ENCODE data around the gene EGLN1. TPM values are rescaled to one million over a fixed set of nuclear protein-coding genes. Genes with fewer than 3 reads are reported as not detected.

EGLN1 gene
- total and polyA plus RNA-seq, 2 of the 8 experiments (the other 6 are each of a cell fraction or from before 2014, with no cell fraction given), result 4.0 to 6.4 TPM

DNA sequence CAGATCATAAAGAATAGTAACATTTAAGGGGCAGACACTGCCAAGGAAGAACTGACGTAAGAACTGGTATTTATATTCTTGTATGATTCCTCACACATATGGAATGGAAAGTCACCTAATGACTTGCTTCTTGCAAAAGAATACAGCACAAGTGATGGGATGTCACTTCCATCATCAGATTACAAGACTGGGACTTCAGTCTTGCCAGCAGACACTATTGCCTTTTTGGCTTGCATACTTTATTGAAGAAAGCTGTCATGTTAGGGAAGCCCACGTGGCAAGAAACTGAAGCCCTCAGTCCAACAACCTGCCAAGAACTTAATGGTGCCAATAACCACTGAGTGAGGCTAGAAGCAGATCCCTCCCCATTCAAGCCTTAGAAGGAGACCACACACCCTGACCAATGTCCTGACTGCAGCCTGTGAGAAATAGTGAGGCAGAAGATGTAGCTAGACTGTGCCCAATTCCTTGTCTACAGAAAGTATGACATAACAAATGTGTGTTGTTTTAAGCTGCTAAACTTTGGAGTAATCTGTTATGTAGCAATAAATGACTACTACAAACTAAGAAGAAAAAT is 12.0 kb downstream of the EGLN1 start:
- ChIA-PET CTCF (ENCODE audit: partially characterized antibody) (no interaction called here), POLR2A (ENCODE audit: partially characterized antibody) (interaction anchor here (0.5 to 0.8 kb wide), 3 partner anchors 10 to 130 kb away, joined by 3 to 4 read pairs (median 3); no protein-coding TSS in a partner anchor)
- no peak overlapping the region for H3K27ac ChIP-seq (ENCODE audit: low read depth, low read length)
- H4K5ac ChIP-seq (ENCODE audit: insufficient read length, low read depth, low read length), result no peak overlapping the region
- H3K4ac ChIP-seq (replicated peaks; ENCODE audit: insufficient read length, low read depth, low read length), result no peak overlapping the region
- H4K91ac ChIP-seq (replicated peaks; ENCODE audit: insufficient read length, low read length), result no peak overlapping the region
- no peak for DNase-seq (ENCODE audit: low read depth in 1 of 2, low spot score in 2 of 2)
- no peak overlapping the region for H3K14ac ChIP-seq (ENCODE audit: insufficient read length)
- no peaks in the 10 kb centered on the region; the same call in 1 of the 2 replicates for H3K79me1 ChIP-seq (ENCODE audit: low read depth, low read length)
- no peaks in the 10 kb centered on the region for H3K79me2 ChIP-seq (ENCODE audit: control insufficient read depth in 1 of 2, insufficient read depth in 2 of 2, low read length in 2 of 2)
- no peak overlapping the region for H2BK120ac ChIP-seq (replicated peaks; ENCODE audit: low read depth, low read length)
- WGBS, 2 experiments (ENCODE audit: extremely low coverage in 1 of 2, insufficient coverage in 1 of 2, insufficient read length in 1 of 2, insufficient replicate concordance in 2 of 2, low coverage in 1 of 2, low lambda C conversion rate in 2 of 2, missing lambda C conversion rate in 1 of 2), result 93% methylated on average over 2 of the region's 2 CpGs; no CpG with 5 or more reads in 1 of the 2 experiments
- no peak for FAIRE-seq
- H3K4me2 ChIP-seq (ENCODE audit: insufficient read depth in 1 of 2, low read depth in 2 of 2, low read length in 2 of 2), result no peak overlapping the region
- no peaks in the 10 kb centered on the region for H3K9me3 ChIP-seq (ENCODE audit: insufficient read depth in 2 of 2, low read depth in 1 of 2, low read length in 1 of 2)
- no peak overlapping the region for H2BK12ac ChIP-seq (ENCODE audit: low read depth, low read length)
- no peaks in the 10 kb centered on the region for H3K23me2 ChIP-seq (ENCODE audit: low read depth, low read length)
- no peak overlapping the region for H2AFZ ChIP-seq (ENCODE audit: low read length)
- no peak overlapping the region for H4K8ac ChIP-seq (ENCODE audit: extremely low read depth, insufficient read depth, low read length)
- H2BK20ac ChIP-seq (ENCODE audit: low read length), result no peak overlapping the region
- H3K27me3 ChIP-seq (replicated peaks in 1 of 4; ENCODE audit: control insufficient read depth in 3 of 4, extremely low read depth in 1 of 4, insufficient read depth in 3 of 4, low read length in 3 of 4), result no peaks in the 10 kb centered on the region
- peaks cover 0 to 2% of the 10 kb centered on the region in 2 experiments for H4K20me1 ChIP-seq (replicated peaks in 1 of 2; ENCODE audit: control insufficient read depth in 1 of 2, insufficient read depth in 2 of 2, low read length in 2 of 2)
- H3K4me1 ChIP-seq (replicated peaks in 1 of 4; ENCODE audit: control insufficient read depth in 3 of 4, insufficient read depth in 4 of 4, low read length in 3 of 4), result no peaks in the 10 kb centered on the region
- H2AK5ac ChIP-seq (ENCODE audit: low read depth, low read length), result no peak overlapping the region
- no peaks in the 10 kb centered on the region for H3K36me3 ChIP-seq (ENCODE audit: control insufficient read depth in 2 of 4, insufficient read depth in 4 of 4, low read length in 3 of 4)
- no peak overlapping the region for H3K18ac ChIP-seq (ENCODE audit: extremely low read depth, low read length)
- H3K23ac ChIP-seq (ENCODE audit: insufficient read length), result no peak overlapping the region
- H2BK5ac ChIP-seq (ENCODE audit: low read depth, low read length), result no peak overlapping the region
- no peak overlapping the region for H3K4me3 ChIP-seq (ENCODE audit: extremely low read depth in 1 of 4, insufficient read depth in 2 of 4, low read depth in 3 of 4, low read length in 4 of 4)
- H3K9ac ChIP-seq (replicated peaks in 1 of 4; ENCODE audit: extremely low read depth in 1 of 4, low read depth in 3 of 4, low read length in 3 of 4), result no peak overlapping the region
- no peak overlapping the region for H2BK15ac ChIP-seq (ENCODE audit: low read length)
- no peak overlapping the region for H3K56ac ChIP-seq (replicated peaks; ENCODE audit: insufficient read length, low read depth, low read length)
- TF ChIP-seq BACH1 (IDR thresholded peaks at IDR 0.05; ENCODE audit: low read length), result no peak
- TF ChIP-seq SAP30 (IDR thresholded peaks at IDR 0.05; ENCODE audit: insufficient read depth, insufficient replicate concordance, low read length), result no peak
- no peak for TF ChIP-seq MAFK (IDR thresholded peaks at IDR 0.05; ENCODE audit: low read depth, low read length)
- TF ChIP-seq SIX5 (IDR thresholded peaks at IDR 0.05; ENCODE audit: low read depth, low read length), result no peak
- no peak for TF ChIP-seq TAF1 (IDR thresholded peaks at IDR 0.05; ENCODE audit: low read depth, low read length)
- TF ChIP-seq GABPA (IDR thresholded peaks at IDR 0.05; ENCODE audit: borderline replicate concordance, insufficient read depth, low read length), result no peak
- TF ChIP-seq HDAC6 (IDR thresholded peaks at IDR 0.05; ENCODE audit: low read depth, low read length), result no peak
- TF ChIP-seq TEAD4 (IDR thresholded peaks at IDR 0.05; ENCODE audit: low read depth, low read length), result no peak
- no peak for TF ChIP-seq SIRT6 (IDR thresholded peaks at IDR 0.05; ENCODE audit: low read length)
- TF ChIP-seq POLR2A (IDR thresholded peaks at IDR 0.05; ENCODE audit: control extremely low read depth in 1 of 2, low read depth in 2 of 2, low read length in 2 of 2), result no peak
- no peak for TF ChIP-seq SP4 (IDR thresholded peaks at IDR 0.05; ENCODE audit: low read length)
- TF ChIP-seq RAD21 (IDR thresholded peaks at IDR 0.05 in 1 of 2, conservative IDR thresholded peaks at IDR 0.05 in 1 of 2; ENCODE audit: low read depth in 2 of 2, low read length in 2 of 2), result no peak
- TF ChIP-seq POU5F1 (IDR thresholded peaks at IDR 0.05; ENCODE audit: low read depth, low read length), result no peak
- TF ChIP-seq CREB1 (IDR thresholded peaks at IDR 0.05), result no peak

All from H1 (cell line).